ENCODE results near the gene ACVR1B. TPM values are rescaled to one million over a fixed set of nuclear protein-coding genes. Genes with fewer than 3 reads are reported as not detected.
A peak's percentile ranks its signal among the peaks of the same experiment; 100 is the strongest.

Gene ACVR1B
- polyA plus RNA-seq, 4 donors = 11.6 to 75.8 (median 21.4) TPM

GRCh38 chr12:52033446-52034140 lies 82.1 kb downstream of the ACVR1B start:
- Histone ChIP-seq H3K9me3 (ENCODE audit: control insufficient read depth in 2 of 2, insufficient read depth in 1 of 2, low read depth in 1 of 2, low read length in 1 of 2) (no peaks in the 10 kb centered on the region), H3K27me3 (ENCODE audit: control insufficient read depth in 3 of 3, insufficient read depth in 3 of 3, low read length in 3 of 3) (peaks cover 0 to 39% (median 0%) of the 10 kb centered on the region in 3 donors), H3K27ac (ENCODE audit: low read depth in 1 of 3, low read length in 2 of 3) (peak overlapping the region; percentile 12 to 94 (median 79)), H3K4me1 (ENCODE audit: control insufficient read depth in 3 of 3, insufficient read depth in 2 of 3, low read depth in 1 of 3, low read length in 2 of 3) (peaks cover 3 to 28% (median 7%) of the 10 kb centered on the region in 3 donors), H3K4me3 (ENCODE audit: low read depth in 1 of 3, low read length in 3 of 3) (peak overlapping the region in 2 of 3 donors; percentile 23 to 43), H3K36me3 (ENCODE audit: control insufficient read depth in 3 of 3, insufficient read depth in 2 of 3, low read depth in 1 of 3, low read length in 3 of 3) (no peaks in the 10 kb centered on the region)
- 49 to 63% (median 60%) methylated on average over 13 of the region's 13 CpGs for WGBS, 3 donors
- no peak for DNase-seq
- FAIRE-seq = no peak

GRCh38 chr12:52035190-52035589 lies 83.7 kb downstream of the ACVR1B start:
- H3K27ac ChIP-seq (ENCODE audit: low read depth in 1 of 3, low read length in 2 of 3) = peak overlapping the region in 1 of 3 donors; percentile 25
- peaks cover 3 to 32% (median 8%) of the 10 kb centered on the region in 3 donors for H3K4me1 ChIP-seq (ENCODE audit: control insufficient read depth in 3 of 3, insufficient read depth in 2 of 3, low read depth in 1 of 3, low read length in 2 of 3)
- no peaks in the 10 kb centered on the region for H3K9me3 ChIP-seq (ENCODE audit: control insufficient read depth in 2 of 2, insufficient read depth in 1 of 2, low read depth in 1 of 2, low read length in 1 of 2)
- DNase-seq (no peak), FAIRE-seq (no peak)
- peaks cover 0 to 35% (median 0%) of the 10 kb centered on the region in 3 donors for H3K27me3 ChIP-seq (ENCODE audit: control insufficient read depth in 3 of 3, insufficient read depth in 3 of 3, low read length in 3 of 3)
- no peak overlapping the region for H3K4me3 ChIP-seq (ENCODE audit: low read depth in 1 of 3, low read length in 3 of 3)
- 95 to 98% (median 96%) methylated on average over 4 of the region's 4 CpGs for WGBS, 3 donors
- no peaks in the 10 kb centered on the region for H3K36me3 ChIP-seq (ENCODE audit: control insufficient read depth in 3 of 3, insufficient read depth in 2 of 3, low read depth in 1 of 3, low read length in 3 of 3)

GRCh38 chr12:52035926-52036325 lies 84.4 kb downstream of the ACVR1B start:
- no peak for DNase-seq
- FAIRE-seq = no peak
- peaks cover 0 to 35% (median 0%) of the 10 kb centered on the region in 3 donors for H3K27me3 ChIP-seq (ENCODE audit: control insufficient read depth in 3 of 3, insufficient read depth in 3 of 3, low read length in 3 of 3)
- no peaks in the 10 kb centered on the region for H3K9me3 ChIP-seq (ENCODE audit: control insufficient read depth in 2 of 2, insufficient read depth in 1 of 2, low read depth in 1 of 2, low read length in 1 of 2)
- WGBS, 3 donors = 76 to 81% (median 78%) methylated on average over 2 of the region's 2 CpGs
- H3K27ac ChIP-seq (ENCODE audit: low read depth in 1 of 3, low read length in 2 of 3) = peak overlapping the region in 1 of 3 donors; percentile 84
- H3K4me3 ChIP-seq (ENCODE audit: low read depth in 1 of 3, low read length in 3 of 3) = no peak overlapping the region
- peaks cover 3 to 34% (median 13%) of the 10 kb centered on the region in 3 donors for H3K4me1 ChIP-seq (ENCODE audit: control insufficient read depth in 3 of 3, insufficient read depth in 2 of 3, low read depth in 1 of 3, low read length in 2 of 3)
- H3K36me3 ChIP-seq (ENCODE audit: control insufficient read depth in 3 of 3, insufficient read depth in 2 of 3, low read depth in 1 of 3, low read length in 3 of 3) = no peaks in the 10 kb centered on the region

- Histone ChIP-seq H3K27me3 (ENCODE audit: control insufficient read depth in 3 of 3, insufficient read depth in 3 of 3, low read length in 3 of 3) (peaks cover 0 to 35% (median 0%) of the 10 kb centered on the region in 3 donors), H3K4me3 (ENCODE audit: low read depth in 1 of 3, low read length in 3 of 3) (peak overlapping the region; percentile 41 to 65 (median 56)), H3K36me3 (ENCODE audit: control insufficient read depth in 3 of 3, insufficient read depth in 2 of 3, low read depth in 1 of 3, low read length in 3 of 3) (no peaks in the 10 kb centered on the region), H3K27ac (ENCODE audit: low read depth in 1 of 3, low read length in 2 of 3) (peak overlapping the region; percentile 15 to 84 (median 68)), H3K4me1 (ENCODE audit: control insufficient read depth in 3 of 3, insufficient read depth in 2 of 3, low read depth in 1 of 3, low read length in 2 of 3) (peaks cover 3 to 38% (median 13%) of the 10 kb centered on the region in 3 donors), H3K9me3 (ENCODE audit: control insufficient read depth in 2 of 2, insufficient read depth in 1 of 2, low read depth in 1 of 2, low read length in 1 of 2) (no peaks in the 10 kb centered on the region)
- WGBS, 3 donors = 3 to 7% (median 4%) methylated on average over 46 to 53 of the region's 53 CpGs
- DNase-seq (peak; percentile 79 to 93), FAIRE-seq (no peak)
Observed at GRCh38 chr12:52036587-52037171, 85.2 kb downstream of the ACVR1B start.

- peak overlapping the region in 1 of 3 donors; percentile 63 for H3K27ac ChIP-seq (ENCODE audit: low read depth in 1 of 3, low read length in 2 of 3)
- peaks cover 0 to 35% (median 0%) of the 10 kb centered on the region in 3 donors for H3K27me3 ChIP-seq (ENCODE audit: control insufficient read depth in 3 of 3, insufficient read depth in 3 of 3, low read length in 3 of 3)
- DNase-seq (peak in 1 of 2 donors; percentile 68), FAIRE-seq (no peak)
- no peaks in the 10 kb centered on the region for H3K9me3 ChIP-seq (ENCODE audit: control insufficient read depth in 2 of 2, insufficient read depth in 1 of 2, low read depth in 1 of 2, low read length in 1 of 2)
- 2 to 5% (median 3%) methylated on average over 33 to 59 of the region's 59 CpGs for WGBS, 3 donors
- peak overlapping the region; percentile 52 to 65 (median 56) for H3K4me3 ChIP-seq (ENCODE audit: low read depth in 1 of 3, low read length in 3 of 3)
- H3K36me3 ChIP-seq (ENCODE audit: control insufficient read depth in 3 of 3, insufficient read depth in 2 of 3, low read depth in 1 of 3, low read length in 3 of 3) = no peaks in the 10 kb centered on the region
- peaks cover 3 to 38% (median 13%) of the 10 kb centered on the region in 3 donors for H3K4me1 ChIP-seq (ENCODE audit: control insufficient read depth in 3 of 3, insufficient read depth in 2 of 3, low read depth in 1 of 3, low read length in 2 of 3)
Observed at GRCh38 chr12:52037248-52037861, 85.9 kb downstream of the ACVR1B start.

- no peak for DNase-seq
- H3K4me3 ChIP-seq (ENCODE audit: low read depth in 1 of 3, low read length in 3 of 3) = no peak overlapping the region
- H3K9me3 ChIP-seq (ENCODE audit: control insufficient read depth in 2 of 2, insufficient read depth in 1 of 2, low read depth in 1 of 2, low read length in 1 of 2) = no peaks in the 10 kb centered on the region
- peaks cover 1 to 30% (median 11%) of the 10 kb centered on the region in 3 donors for H3K4me1 ChIP-seq (ENCODE audit: control insufficient read depth in 3 of 3, insufficient read depth in 2 of 3, low read depth in 1 of 3, low read length in 2 of 3)
- H3K27ac ChIP-seq (ENCODE audit: low read depth in 1 of 3, low read length in 2 of 3) = no peak overlapping the region
- H3K36me3 ChIP-seq (ENCODE audit: control insufficient read depth in 3 of 3, insufficient read depth in 2 of 3, low read depth in 1 of 3, low read length in 3 of 3) = peaks cover 0 to 4% (median 0%) of the 10 kb centered on the region in 3 donors
- WGBS, 3 donors = 77 to 90% (median 83%) methylated on average over 6 of the region's 6 CpGs
- no peak for FAIRE-seq
- peaks cover 0 to 35% (median 0%) of the 10 kb centered on the region in 3 donors for H3K27me3 ChIP-seq (ENCODE audit: control insufficient read depth in 3 of 3, insufficient read depth in 3 of 3, low read length in 3 of 3)
Observed at GRCh38 chr12:52038447-52038846, 86.9 kb downstream of the ACVR1B start.

- Histone ChIP-seq H3K9me3 (ENCODE audit: control insufficient read depth in 2 of 2, insufficient read depth in 1 of 2, low read depth in 1 of 2, low read length in 1 of 2) (no peaks in the 10 kb centered on the region), H3K4me1 (ENCODE audit: control insufficient read depth in 3 of 3, insufficient read depth in 2 of 3, low read depth in 1 of 3, low read length in 2 of 3) (peaks cover under 1 to 32% (median 12%) of the 10 kb centered on the region in 3 donors), H3K27me3 (ENCODE audit: control insufficient read depth in 3 of 3, insufficient read depth in 3 of 3, low read length in 3 of 3) (peaks cover 0 to 14% (median 0%) of the 10 kb centered on the region in 3 donors), H3K27ac (ENCODE audit: low read depth in 1 of 3, low read length in 2 of 3) (no peak overlapping the region), H3K36me3 (ENCODE audit: control insufficient read depth in 3 of 3, insufficient read depth in 2 of 3, low read depth in 1 of 3, low read length in 3 of 3) (peaks cover 0 to 11% (median 0%) of the 10 kb centered on the region in 3 donors), H3K4me3 (ENCODE audit: low read depth in 1 of 3, low read length in 3 of 3) (no peak overlapping the region)
- no peak for DNase-seq
- no peak for FAIRE-seq
- WGBS, 3 donors = 30 to 70% (median 55%) methylated on average over 3 of the region's 3 CpGs
Observed at GRCh38 chr12:52041035-52041434, 89.5 kb downstream of the ACVR1B start.

GRCh38 chr12:52041695-52042123 lies 90.2 kb downstream of the ACVR1B start:
- H3K36me3 ChIP-seq (ENCODE audit: control insufficient read depth in 3 of 3, insufficient read depth in 2 of 3, low read depth in 1 of 3, low read length in 3 of 3) = peaks cover 0 to 11% (median 0%) of the 10 kb centered on the region in 3 donors
- H3K4me1 ChIP-seq (ENCODE audit: control insufficient read depth in 3 of 3, insufficient read depth in 2 of 3, low read depth in 1 of 3, low read length in 2 of 3) = peaks cover 2 to 29% (median 12%) of the 10 kb centered on the region in 3 donors
- 51 to 60% (median 53%) methylated on average over 6 of the region's 6 CpGs for WGBS, 3 donors
- no peak overlapping the region for H3K4me3 ChIP-seq (ENCODE audit: low read depth in 1 of 3, low read length in 3 of 3)
- H3K27ac ChIP-seq (ENCODE audit: low read depth in 1 of 3, low read length in 2 of 3) = peak overlapping the region in 1 of 3 donors; percentile 13
- peak in 1 of 2 donors; percentile 54 for DNase-seq
- FAIRE-seq = no peak
- peaks cover 0 to 7% (median 0%) of the 10 kb centered on the region in 3 donors for H3K27me3 ChIP-seq (ENCODE audit: control insufficient read depth in 3 of 3, insufficient read depth in 3 of 3, low read length in 3 of 3)
- H3K9me3 ChIP-seq (ENCODE audit: control insufficient read depth in 2 of 2, insufficient read depth in 1 of 2, low read depth in 1 of 2, low read length in 1 of 2) = no peaks in the 10 kb centered on the region

All from small intestine (tissue), 7 donors.